ENCODE data around the gene DSTYK.

- TF ChIP-seq ZFP3 (tag by site-specific recombination; IDR thresholded peaks at IDR 0.05; ENCODE audit: low read depth), result no peak
- no peak for TF ChIP-seq ATF2 (tag by site-specific recombination; IDR thresholded peaks at IDR 0.05; ENCODE audit: low read depth)
- no peak for TF ChIP-seq ZNF558 (tag by site-specific recombination; IDR thresholded peaks at IDR 0.05)
- no peak for TF ChIP-seq ZNF548 (tag by site-specific recombination; IDR thresholded peaks at IDR 0.05)
- TF ChIP-seq CTCF (tag by site-specific recombination; IDR thresholded peaks at IDR 0.05), result no peak
- no peak for TF ChIP-seq REST (tag by site-specific recombination; IDR thresholded peaks at IDR 0.05)
- TF ChIP-seq ZNF335 (tag by site-specific recombination; conservative IDR thresholded peaks at IDR 0.05), result no peak
- no peak for TF ChIP-seq ZNF311 (tag by site-specific recombination; IDR thresholded peaks at IDR 0.05; ENCODE audit: borderline replicate concordance)
- TF ChIP-seq IKZF3 (tag by site-specific recombination; IDR thresholded peaks at IDR 0.05), result no peak
- no peak for TF ChIP-seq ZNF133 (tag by site-specific recombination; IDR thresholded peaks at IDR 0.05)
Measured at GRCh38 chr1:205239078-205239477, 27.6 kb upstream of the DSTYK start.

Data from HEK293 (cell line).